Activated CD4-positive, alpha-beta T cell treated with anti-CD3 and anti-CD28 coated beads, Interleukin-2, amount 50 U/mL, for 1 hour (primary cell): ENCODE results near the gene RGS5.
"Not testable (repeated sequence)": the region's sequence is repeated elsewhere in the genome, so short reads cannot be mapped to it uniquely, and the experiment has no call there.

ENCODE experiments used
- DNase-seq: peaks from one replicate; pipeline ENCODE4 v3.0.0-alpha.2; 2020

RGS5 gene

GRCh38 chr1:163202833-163203451, at the start of gene RGS5:
TSS of gene RGS5 (minus strand) at chr1:163202916. CDS start at chr1:163202835, 81 bp downstream.
- no peak for DNase-seq

GRCh38 chr1:163250382-163250974, 47.8 kb upstream of the RGS5 start:
- no peak for DNase-seq

GRCh38 chr1:163248064-163248463, 45.3 kb upstream of the RGS5 start:
- no peak for DNase-seq

GRCh38 chr1:163244648-163245047, 41.9 kb upstream of the RGS5 start:
- not testable (repeated sequence) for DNase-seq

GRCh38 chr1:163241746-163242145, 39.0 kb upstream of the RGS5 start:
- no peak for DNase-seq

- DNase-seq: no peak
These were observed 38.0 kb upstream of the RGS5 start for GRCh38 chr1:163240705-163241104.

- not testable (repeated sequence) for DNase-seq
These were observed 30.9 kb upstream of the RGS5 start for GRCh38 chr1:163233643-163234042.

- DNase-seq: no peak
These were observed 28.7 kb upstream of the RGS5 start for GRCh38 chr1:163231385-163231784.

GRCh38 chr1:163230827-163231226, 28.1 kb upstream of the RGS5 start:
- no peak for DNase-seq

- DNase-seq: not testable (repeated sequence)
These were observed 25.6 kb upstream of the RGS5 start for GRCh38 chr1:163228271-163228670.

- DNase-seq: no peak
These were observed 24.4 kb upstream of the RGS5 start for GRCh38 chr1:163227126-163227525.

GRCh38 chr1:163213626-163214025, 10.9 kb upstream of the RGS5 start:
- DNase-seq: no peak

GRCh38 chr1:163211667-163212066, 9.0 kb upstream of the RGS5 start:
- DNase-seq: no peak

- no peak for DNase-seq
These were observed 2.8 kb upstream of the RGS5 start for GRCh38 chr1:163205513-163205912.

GRCh38 chr1:163203561-163203960, 845 bp upstream of the RGS5 start:
- DNase-seq: no peak

- DNase-seq: no peak
These were observed 810 bp downstream of the RGS5 start for GRCh38 chr1:163201906-163202305.

GRCh38 chr1:163197022-163197421, 5.7 kb downstream of the RGS5 start:
- DNase-seq: no peak

- no peak for DNase-seq
These were observed 6.3 kb downstream of the RGS5 start for GRCh38 chr1:163196449-163196787.

GRCh38 chr1:163195728-163196448, 6.8 kb downstream of the RGS5 start:
- no peak for DNase-seq

- DNase-seq: no peak
These were observed 11.4 kb downstream of the RGS5 start for GRCh38 chr1:163191301-163191700.

- no peak for DNase-seq
These were observed 13.8 kb downstream of the RGS5 start for GRCh38 chr1:163188947-163189346.

GRCh38 chr1:163187849-163188248, 14.9 kb downstream of the RGS5 start:
- DNase-seq: no peak

GRCh38 chr1:163186862-163187261, 15.9 kb downstream of the RGS5 start:
- no peak for DNase-seq

- DNase-seq: no peak
These were observed 20.3 kb downstream of the RGS5 start for GRCh38 chr1:163182330-163182949.
